Peyer's patch (tissue), 4 donors: ENCODE measurements around the gene CCDC9B. TPM values are rescaled to one million over a fixed set of nuclear protein-coding genes. Genes with fewer than 3 reads are reported as not detected.
A peak's percentile ranks its signal among the peaks of the same experiment; 100 is the strongest.

Source experiments
- DNase-seq, 3 donors: peaks; one replicate each; pipeline ENCODE4 v3.0.0-alpha.2; 2017 to 2019
- H3K27ac ChIP-seq, 4 donors: fragments of 200-600 bp; sonication (generic); one replicate each; pipeline ENCODE4 v1.5.1; 2016 to 2019
- H3K27me3 ChIP-seq, 2 donors: fragments of 200-600 bp; sonication (generic); one replicate each; pipeline ENCODE4 v1.5.1; 2019
- H3K36me3 ChIP-seq, 3 donors: fragments of 200-600 bp; sonication (generic); one replicate each; pipeline ENCODE4 v1.5.1; 2016 to 2019
- H3K4me1 ChIP-seq, 4 donors: fragments of 200-600 bp; sonication (generic); one replicate each; pipeline ENCODE4 v1.5.1; 2016 to 2019
- H3K4me3 ChIP-seq, 4 donors: fragments of 200-600 bp; sonication (generic); 1 replicate in 3 of 4; 2 replicates in 1 of 4; pipeline ENCODE4 v1.5.1; 2016 to 2019; ENCODE audit warnings: mild to moderate bottlenecking in 1 of 4
- H3K9me3 ChIP-seq, 4 donors: fragments of 200-600 bp; sonication (generic); one replicate each; pipeline ENCODE4 v1.5.1; 2016 to 2019; ENCODE audit warnings: mild to moderate bottlenecking in 1 of 4
- POLR2A ChIP-seq, 2 donors: fragments of 450-650 bp; IDR thresholded peaks; one replicate each; pipeline ENCODE4 v1.5.1; 2017; ENCODE audit warnings: antibody characterized with exemption in 2 of 2, mild to moderate bottlenecking in 2 of 2, moderate library complexity in 2 of 2
- total RNA-seq, 4 donors: library from RNA; depleted of rRNA; stranded (reverse); fragments of >200 nt; gene quantifications; one replicate each; pipeline ENCODE4 v1.1.0, GENCODE V29; 2016
- TF ChIP-seq, protein P1 (sequence below), 6 experiments: fragments of 450-650 bp in 4 of 6; fragments of 200-600 bp in 2 of 6; sonication (generic) in 1 of 6; IDR thresholded peaks; one replicate each; pipeline ENCODE4 v1.5.1; 2017 to 2019; ENCODE audit warnings: antibody characterized with exemption in 6 of 6, mild to moderate bottlenecking in 3 of 6, moderate library complexity in 1 of 6

CCDC9B gene
- total RNA-seq, 4 donors from 2014 or later = 14.4 to 55.6 (median 37.7) TPM

DNA sequence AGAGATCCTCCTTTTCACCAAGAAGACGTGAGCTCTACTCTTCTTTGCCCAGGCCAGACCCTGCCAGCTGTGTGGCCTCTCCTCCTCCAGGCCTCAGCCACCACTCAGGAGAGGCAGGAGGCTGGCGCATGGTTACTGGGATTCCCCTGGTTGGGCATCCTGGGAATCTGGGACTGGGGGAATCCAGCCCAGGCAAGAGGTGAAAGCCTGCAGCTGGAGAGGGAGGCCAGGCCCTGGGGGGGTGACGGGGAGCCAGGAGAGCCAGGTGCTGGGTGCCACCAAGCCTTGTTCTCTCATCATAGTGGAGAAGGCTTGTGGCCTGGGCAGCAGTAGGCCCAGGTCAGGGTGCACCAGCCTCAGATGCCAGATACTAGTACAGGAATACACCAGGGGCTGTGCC, 6.2 kb downstream of the CCDC9B start:
- no peak for DNase-seq
- peaks cover 4 to 73% (median 11%) of the 10 kb centered on the region in 4 donors for H3K4me1 ChIP-seq
- H3K27me3 ChIP-seq = no peaks in the 10 kb centered on the region
- H3K9me3 ChIP-seq = no peaks in the 10 kb centered on the region
- TF ChIP-seq, protein P1, sequence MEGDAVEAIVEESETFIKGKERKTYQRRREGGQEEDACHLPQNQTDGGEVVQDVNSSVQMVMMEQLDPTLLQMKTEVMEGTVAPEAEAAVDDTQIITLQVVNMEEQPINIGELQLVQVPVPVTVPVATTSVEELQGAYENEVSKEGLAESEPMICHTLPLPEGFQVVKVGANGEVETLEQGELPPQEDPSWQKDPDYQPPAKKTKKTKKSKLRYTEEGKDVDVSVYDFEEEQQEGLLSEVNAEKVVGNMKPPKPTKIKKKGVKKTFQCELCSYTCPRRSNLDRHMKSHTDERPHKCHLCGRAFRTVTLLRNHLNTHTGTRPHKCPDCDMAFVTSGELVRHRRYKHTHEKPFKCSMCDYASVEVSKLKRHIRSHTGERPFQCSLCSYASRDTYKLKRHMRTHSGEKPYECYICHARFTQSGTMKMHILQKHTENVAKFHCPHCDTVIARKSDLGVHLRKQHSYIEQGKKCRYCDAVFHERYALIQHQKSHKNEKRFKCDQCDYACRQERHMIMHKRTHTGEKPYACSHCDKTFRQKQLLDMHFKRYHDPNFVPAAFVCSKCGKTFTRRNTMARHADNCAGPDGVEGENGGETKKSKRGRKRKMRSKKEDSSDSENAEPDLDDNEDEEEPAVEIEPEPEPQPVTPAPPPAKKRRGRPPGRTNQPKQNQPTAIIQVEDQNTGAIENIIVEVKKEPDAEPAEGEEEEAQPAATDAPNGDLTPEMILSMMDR (IDR thresholded peaks at IDR 0.05) = no peak
- TF ChIP-seq POLR2A (IDR thresholded peaks at IDR 0.05) = no peak
- H3K36me3 ChIP-seq = peaks cover 0 to 14% (median 0%) of the 10 kb centered on the region in 3 donors
- H3K4me3 ChIP-seq = no peak overlapping the region
- H3K27ac ChIP-seq = peak overlapping the region in 3 of 4 donors; percentile 64 to 81 (median 78)

DNA sequence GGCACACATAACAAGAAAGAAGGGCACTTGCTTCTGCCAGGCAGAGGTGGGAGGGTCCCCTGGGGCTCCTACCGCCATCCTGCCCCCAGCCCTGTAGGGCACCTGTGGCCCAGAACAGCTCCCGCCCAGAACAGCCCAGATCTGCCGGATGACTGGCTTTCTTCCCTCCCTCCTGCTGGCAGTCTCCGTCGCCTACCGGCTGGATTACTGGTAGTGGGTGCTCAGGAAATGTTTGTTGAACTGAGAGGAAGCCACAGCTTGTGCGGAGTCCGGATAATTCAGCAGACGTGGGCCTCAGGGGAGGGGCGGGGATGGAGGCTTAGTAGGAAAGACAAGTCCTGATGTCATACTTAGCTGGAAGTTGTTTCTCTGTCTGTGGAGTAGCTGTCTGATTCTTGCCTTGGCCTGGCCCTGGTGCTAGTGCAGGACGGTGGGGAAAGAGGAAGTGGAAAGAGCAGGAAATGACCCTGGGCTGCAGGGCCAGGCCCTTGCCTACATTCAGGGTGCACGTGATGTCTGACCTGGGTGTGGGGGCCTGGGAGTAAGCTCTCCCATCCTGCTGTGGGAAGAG, 6.7 kb downstream of the CCDC9B start:
- peaks cover 4 to 68% (median 10%) of the 10 kb centered on the region in 4 donors for H3K4me1 ChIP-seq
- no peak for TF ChIP-seq POLR2A (IDR thresholded peaks at IDR 0.05)
- TF ChIP-seq, protein P1 (IDR thresholded peaks at IDR 0.05) = no peak

DNA sequence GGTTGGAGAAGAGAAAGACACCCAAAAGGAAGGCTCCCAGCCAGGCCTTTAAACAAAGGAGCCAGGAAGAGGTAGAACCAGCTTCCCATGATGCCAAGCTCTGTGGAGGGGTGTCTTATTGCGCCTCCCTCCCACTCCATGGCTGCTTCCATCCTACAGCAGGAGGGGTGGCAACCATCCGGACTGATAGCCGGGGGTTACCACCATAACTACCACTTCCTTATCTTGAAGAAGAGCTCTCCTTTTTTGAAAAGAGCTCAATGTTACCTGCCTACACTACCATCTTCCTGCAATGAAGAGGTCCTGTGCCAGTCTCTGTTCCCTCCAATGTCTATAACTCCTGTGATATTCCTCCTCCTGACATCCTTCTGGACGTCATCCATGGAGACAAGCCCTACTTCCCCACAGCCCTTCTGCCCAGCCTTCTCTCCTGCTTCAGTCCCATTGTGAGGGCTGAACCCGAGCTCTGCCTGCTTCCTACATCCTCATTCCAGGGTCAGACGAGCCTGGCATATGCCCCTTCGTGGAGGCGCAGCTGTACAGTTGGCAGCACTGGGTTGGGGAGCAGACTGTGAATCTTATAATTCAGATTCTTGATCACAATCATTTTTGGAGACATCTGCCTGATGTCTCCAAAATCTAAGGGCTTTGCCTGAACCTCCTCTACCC, 8.5 kb downstream of the CCDC9B start:
- DNase-seq = no peak
- TF ChIP-seq, protein P1 (IDR thresholded peaks at IDR 0.05) = no peak
- no peak for TF ChIP-seq POLR2A (IDR thresholded peaks at IDR 0.05)
- Histone ChIP-seq H3K27ac (peak overlapping the region in 1 of 4 donors; percentile 66), H3K9me3 (no peaks in the 10 kb centered on the region), H3K4me1 (peaks cover 4 to 50% (median 6%) of the 10 kb centered on the region in 4 donors), H3K4me3 (no peak overlapping the region), H3K36me3 (peaks cover 0 to 10% (median 0%) of the 10 kb centered on the region in 3 donors), H3K27me3 (no peaks in the 10 kb centered on the region)

More for the DNA sequence above, 6.7 kb downstream of the CCDC9B start:
- peaks cover 0 to 14% (median 0%) of the 10 kb centered on the region in 3 donors for H3K36me3 ChIP-seq
- H3K9me3 ChIP-seq = no peaks in the 10 kb centered on the region
- H3K27me3 ChIP-seq = no peaks in the 10 kb centered on the region
- peak; percentile 51 to 69 (median 53) for DNase-seq
- no peak overlapping the region for H3K4me3 ChIP-seq
- H3K27ac ChIP-seq = peak overlapping the region; percentile 41 to 81 (median 71)

DNA sequence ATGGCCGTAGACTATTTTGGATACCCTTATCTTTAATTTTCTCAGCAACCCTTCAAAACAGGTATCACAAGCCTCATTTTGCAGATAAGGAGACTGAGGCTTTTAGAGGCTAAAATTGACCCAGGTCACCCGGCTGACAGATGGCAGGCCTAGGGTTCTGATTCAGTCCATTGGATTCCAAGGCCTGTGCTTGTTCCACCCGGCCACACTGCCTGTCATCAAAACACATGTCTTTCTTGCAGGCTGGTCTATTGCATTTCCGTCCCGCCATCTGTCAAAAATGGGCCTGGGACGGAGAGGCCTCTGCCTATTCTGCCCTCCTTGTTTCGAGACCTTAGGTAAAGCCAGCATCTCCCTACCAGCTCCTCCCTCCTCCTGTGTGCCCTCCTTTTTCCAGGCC, 9.1 kb downstream of the CCDC9B start:
- no peak overlapping the region for H3K4me3 ChIP-seq
- H3K27ac ChIP-seq = peak overlapping the region in 1 of 4 donors; percentile 66
- TF ChIP-seq, protein P1 (IDR thresholded peaks at IDR 0.05) = no peak
- no peak for TF ChIP-seq POLR2A (IDR thresholded peaks at IDR 0.05)
- DNase-seq = no peak
- no peaks in the 10 kb centered on the region for H3K27me3 ChIP-seq
- no peaks in the 10 kb centered on the region for H3K9me3 ChIP-seq
- H3K36me3 ChIP-seq = peaks cover 0 to 5% (median 0%) of the 10 kb centered on the region in 3 donors
- H3K4me1 ChIP-seq = peaks cover 4 to 45% (median 6%) of the 10 kb centered on the region in 4 donors

DNA sequence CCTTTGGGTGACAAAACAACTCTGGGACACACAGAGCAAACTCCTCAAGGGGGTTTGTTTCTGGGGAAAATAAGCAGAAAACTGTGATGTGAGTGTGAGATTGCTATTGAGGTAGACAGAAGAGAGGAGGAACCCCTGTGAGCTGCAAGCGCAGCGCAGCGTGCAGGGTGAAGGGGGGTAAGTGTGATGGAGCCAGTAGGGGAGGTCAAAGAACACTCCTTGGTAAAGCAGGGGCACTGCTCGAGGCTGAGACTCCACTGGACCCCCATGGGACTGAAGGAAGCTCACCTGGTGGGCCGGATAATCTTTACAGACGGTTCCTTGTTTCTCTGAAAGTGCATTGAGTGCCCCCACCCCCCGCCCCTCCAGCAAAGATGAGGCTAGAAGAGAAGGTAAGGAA, 9.7 kb downstream of the CCDC9B start:
- no peaks in the 10 kb centered on the region for H3K9me3 ChIP-seq
- no peaks in the 10 kb centered on the region for H3K36me3 ChIP-seq
- no peak overlapping the region for H3K4me3 ChIP-seq
- DNase-seq = no peak
- no peaks in the 10 kb centered on the region for H3K27me3 ChIP-seq
- TF ChIP-seq POLR2A (IDR thresholded peaks at IDR 0.05) = no peak
- TF ChIP-seq, protein P1 (IDR thresholded peaks at IDR 0.05) = no peak
- H3K4me1 ChIP-seq = peaks cover 4 to 42% (median 6%) of the 10 kb centered on the region in 4 donors
- H3K27ac ChIP-seq = peak overlapping the region in 1 of 4 donors; percentile 66
